Endodermal cell (in vitro differentiated cells): ENCODE measurements around the gene SSBP1. TPM values are rescaled to one million over a fixed set of nuclear protein-coding genes. Genes with fewer than 3 reads are reported as not detected.

Experiments used
- DNase-seq: peaks from one replicate; pipeline ENCODE4 v3.0.0-alpha.2; 2017
- H3K27ac ChIP-seq: 2 replicates; pipeline ENCODE4 v1.5.1; 2013; ENCODE audit warnings: mild to moderate bottlenecking, low read depth, low read length, moderate library complexity
- H3K27me3 ChIP-seq: 2 replicates; pipeline ENCODE4 v1.6.1; 2013; ENCODE audit warnings: mild to moderate bottlenecking, low read length, moderate library complexity; ENCODE audit not compliant: insufficient read depth, control insufficient read depth, poor library complexity, severe bottlenecking
- H3K36me3 ChIP-seq: 2 replicates; pipeline ENCODE4 v1.7.0; 2013; ENCODE audit warnings: mild to moderate bottlenecking, low read length, moderate library complexity; ENCODE audit not compliant: control insufficient read depth, insufficient read depth
- H3K4me1 ChIP-seq: one replicate; pipeline ENCODE4 v1.7.0; 2013; ENCODE audit warnings: low read length; ENCODE audit not compliant: control insufficient read depth, insufficient read depth
- H3K4me3 ChIP-seq: 2 replicates; pipeline ENCODE4 v1.5.1; 2013; ENCODE audit warnings: mild to moderate bottlenecking, low read length, moderate library complexity
- H3K9ac ChIP-seq: 2 replicates; pipeline ENCODE4 v1.6.1; 2013; ENCODE audit warnings: mild to moderate bottlenecking, low read length, moderate library complexity; ENCODE audit not compliant: poor library complexity, severe bottlenecking; ENCODE audit errors: extremely low read depth
- H3K9me3 ChIP-seq: 2 replicates; pipeline ENCODE4 v1.6.1; 2013; ENCODE audit warnings: mild to moderate bottlenecking, low read length, moderate library complexity; ENCODE audit not compliant: control insufficient read depth
- H3K27ac Mint-ChIP-seq: 2 replicates; pipeline ENCODE4 v1.8.0; 2020; ENCODE audit warnings: mixed read lengths
- H3K27me3 Mint-ChIP-seq: 2 replicates; pipeline ENCODE4 v1.8.0; 2021; ENCODE audit warnings: mild to moderate bottlenecking, mixed read lengths; ENCODE audit not compliant: insufficient read depth
- H3K36me3 Mint-ChIP-seq: 2 replicates; pipeline ENCODE4 v1.8.0; 2020; ENCODE audit warnings: low read depth, mixed read lengths
- H3K4me1 Mint-ChIP-seq: 2 replicates; pipeline ENCODE4 v1.8.0; 2020; ENCODE audit warnings: mixed read lengths
- H3K4me3 Mint-ChIP-seq: 2 replicates; pipeline ENCODE4 v1.8.0; 2020; ENCODE audit warnings: mild to moderate bottlenecking, moderate library complexity, mixed read lengths
- H3K9me3 Mint-ChIP-seq: 2 replicates; pipeline ENCODE4 v1.8.0; 2020; ENCODE audit warnings: mild to moderate bottlenecking, mixed read lengths
- CTCF ChIP-seq: fragments of 200-600 bp; sonication (generic); conservative IDR thresholded peaks from 2 replicates; pipeline ENCODE4 v1.5.0; 2021; ENCODE audit warnings: antibody characterized with exemption, mild to moderate bottlenecking
- WGBS, 2 experiments: methylation state at CpG; one replicate each; pipeline versions ENCODE4 v1.1.5 to v1.1.7; 2013; ENCODE audit warnings: missing lambda C conversion rate in 2 of 2, mixed read lengths in 1 of 2; ENCODE audit not compliant: insufficient coverage in 1 of 2, insufficient read length in 1 of 2; 5-methylcytosine and 5-hydroxymethylcytosine counted together
- total RNA-seq, 2 donors: library from RNA; stranded (reverse); fragmentation: NEBNext Ultra II Directional in 1 of 2; extraction: Animal tissue kit (Norgen Biotek cat#: 25700) in 1 of 2; gene quantifications; 2 replicates in 1 of 2; 3 replicates in 1 of 2; pipeline ENCODE4 v1.2.1, GENCODE V29; 2021

SSBP1 gene
- total RNA-seq, 2 donors from 2014 or later: 179 to 194 TPM

- Mint-ChIP-seq H3K27ac (no peak overlapping the region), H3K9me3 (no peaks in the 10 kb centered on the region), H3K27me3 (peaks cover 39% of the 10 kb centered on the region), H3K36me3 (no peaks in the 10 kb centered on the region), H3K4me3 (peak overlapping the region; percentile 63), H3K4me1 (peaks cover 54% of the 10 kb centered on the region)
- Histone ChIP-seq H3K27ac (peak overlapping the region; percentile 47), H3K4me3 (peak overlapping the region; percentile 74), H3K4me1 (peaks cover 11% of the 10 kb centered on the region), H3K36me3 (no peaks in the 10 kb centered on the region), H3K9ac (no peak overlapping the region), H3K9me3 (no peaks in the 10 kb centered on the region), H3K27me3 (peaks cover 32% of the 10 kb centered on the region)
- DNase-seq: peak; percentile 81
- 0% methylated on average over 3 to 59 of the region's 59 CpGs for WGBS, 2 experiments
- TF ChIP-seq CTCF: no peak
Observed at GRCh38 chr7:141701489-141702046, 36.6 kb upstream of the SSBP1 start.

- 1% methylated on average over 36 to 62 of the region's 62 CpGs for whole genome bisulfite sequencing, 2 experiments
- no peaks in the 10 kb centered on the region for H3K9me3 ChIP-seq
- no peak for TF ChIP-seq CTCF
- H3K9ac ChIP-seq: no peak within 1 kb of the TSS
- H3K27me3 Mint-ChIP-seq: peaks cover 39% of the 10 kb centered on the region
- H3K4me3 ChIP-seq: peak within 1 kb of the TSS; percentile 74
- peak within 1 kb of the TSS; percentile 47 for H3K27ac ChIP-seq
- H3K36me3 Mint-ChIP-seq: no peaks in the 10 kb centered on the region
- H3K27ac Mint-ChIP-seq: no peak within 1 kb of the TSS
- H3K9me3 Mint-ChIP-seq: no peaks in the 10 kb centered on the region
- peaks cover 32% of the 10 kb centered on the region for H3K27me3 ChIP-seq
- no peaks in the 10 kb centered on the region for H3K36me3 ChIP-seq
- peak; percentile 75 for DNase-seq
- H3K4me3 Mint-ChIP-seq: peak within 1 kb of the TSS; percentile 63
- H3K4me1 ChIP-seq: peaks cover 12% of the 10 kb centered on the region
- peaks cover 56% of the 10 kb centered on the region for H3K4me1 Mint-ChIP-seq
Observed at GRCh38 chr7:141702047-141702567, 36.1 kb upstream of the SSBP1 start, which contains the start of gene DENND11. DENND11 (minus strand) TSS chr7:141702166; CDS start chr7:141702153, 13 bp downstream.

- DNase-seq: no peak
- Mint-ChIP-seq H3K36me3 (no peaks in the 10 kb centered on the region), H3K9me3 (no peaks in the 10 kb centered on the region), H3K27ac (no peak overlapping the region), H3K27me3 (peaks cover 40% of the 10 kb centered on the region), H3K4me1 (peaks cover 48% of the 10 kb centered on the region), H3K4me3 (peak overlapping the region; percentile 60)
- no peak overlapping the region for H3K9ac ChIP-seq
- no peaks in the 10 kb centered on the region for H3K36me3 ChIP-seq
- H3K4me1 ChIP-seq: peaks cover 14% of the 10 kb centered on the region
- no peak for TF ChIP-seq CTCF
- peaks cover 32% of the 10 kb centered on the region for H3K27me3 ChIP-seq
- no peak overlapping the region for H3K27ac ChIP-seq
- no peaks in the 10 kb centered on the region for H3K9me3 ChIP-seq
- H3K4me3 ChIP-seq: no peak overlapping the region
- WGBS, 2 experiments: 88 to 94% methylated on average over 3 to 4 of the region's 4 CpGs
Observed at GRCh38 chr7:141702892-141703291, 35.3 kb upstream of the SSBP1 start.
